Measurements from ENCODE around the gene SIK2. TPM values are rescaled to one million over a fixed set of nuclear protein-coding genes. Genes with fewer than 3 reads are reported as not detected.
"Not testable (repeated sequence)": the region's sequence is repeated elsewhere in the genome, so short reads cannot be mapped to it uniquely, and the experiment has no call there.

The SIK2 gene
- total RNA-seq, 1 donor from 2014 or later = 9.9 TPM

DNA sequence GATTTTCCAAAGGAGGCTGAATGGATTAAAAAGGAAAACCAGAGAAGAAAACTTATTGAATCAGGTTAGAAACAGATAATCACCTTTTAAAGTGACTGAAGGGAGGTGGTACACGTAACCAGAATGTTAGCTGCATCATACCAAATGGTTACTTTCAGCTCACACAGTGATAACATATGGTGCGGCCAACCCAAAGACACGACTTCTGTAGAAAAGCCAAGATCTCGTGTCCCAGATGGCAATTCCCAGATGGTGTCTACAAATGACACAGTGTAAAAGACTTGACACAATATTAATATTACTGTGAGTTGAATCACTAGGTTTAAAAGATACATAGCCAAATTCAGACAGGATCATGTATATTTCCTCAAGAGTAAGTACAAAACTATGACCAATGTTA lies 158.8 kb downstream of the SIK2 start:
- Mint-ChIP-seq H3K9me3 (no peaks in the 10 kb centered on the region), H3K4me3 (ENCODE audit: low read depth) (no peak overlapping the region), H3K36me3 (ENCODE audit: low read depth) (peaks cover 84% of the 10 kb centered on the region), H3K27me3 (ENCODE audit: low read depth) (no peaks in the 10 kb centered on the region), H3K4me1 (ENCODE audit: low read depth) (peaks cover 21% of the 10 kb centered on the region), H3K27ac (no peak overlapping the region)
- DNase-seq (ENCODE audit: low spot score) = no peak
- intact Hi-C loops (cut with micrococcal nuclease) = loop anchor here (10.0 kb wide), 1 partner anchor 386 kb away; the partner anchor contains the start of gene POU2AF1

DNA sequence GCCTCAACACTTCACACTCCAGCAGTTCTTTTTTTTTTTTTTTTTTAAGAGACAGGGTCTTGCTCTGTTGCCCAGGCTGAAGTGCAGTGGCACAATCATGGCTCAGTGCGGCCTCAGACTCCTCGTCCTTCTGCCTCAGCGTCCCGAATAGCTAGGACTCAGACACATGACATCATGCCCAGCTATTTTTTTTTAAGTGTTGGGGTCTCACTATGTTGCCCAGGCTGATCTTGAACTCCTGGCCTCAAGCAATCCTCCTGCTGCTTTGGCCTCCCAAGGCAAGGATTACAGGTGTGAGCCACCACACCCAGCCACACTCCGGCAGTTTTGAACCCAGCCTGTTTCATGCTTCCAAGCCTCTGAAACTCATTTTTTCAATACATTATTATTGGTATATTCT lies 160.3 kb downstream of the SIK2 start:
- Mint-ChIP-seq H3K36me3 (ENCODE audit: low read depth) (peaks cover 70% of the 10 kb centered on the region), H3K27ac (no peak overlapping the region), H3K27me3 (ENCODE audit: low read depth) (no peaks in the 10 kb centered on the region), H3K9me3 (no peaks in the 10 kb centered on the region), H3K4me1 (ENCODE audit: low read depth) (peaks cover 26% of the 10 kb centered on the region), H3K4me3 (ENCODE audit: low read depth) (no peak overlapping the region)
- no peak for DNase-seq (ENCODE audit: low spot score)
- intact Hi-C loops (cut with micrococcal nuclease) = loop anchor here (10.0 kb wide), 1 partner anchor 388 kb away; the partner anchor contains the start of gene POU2AF1

DNA sequence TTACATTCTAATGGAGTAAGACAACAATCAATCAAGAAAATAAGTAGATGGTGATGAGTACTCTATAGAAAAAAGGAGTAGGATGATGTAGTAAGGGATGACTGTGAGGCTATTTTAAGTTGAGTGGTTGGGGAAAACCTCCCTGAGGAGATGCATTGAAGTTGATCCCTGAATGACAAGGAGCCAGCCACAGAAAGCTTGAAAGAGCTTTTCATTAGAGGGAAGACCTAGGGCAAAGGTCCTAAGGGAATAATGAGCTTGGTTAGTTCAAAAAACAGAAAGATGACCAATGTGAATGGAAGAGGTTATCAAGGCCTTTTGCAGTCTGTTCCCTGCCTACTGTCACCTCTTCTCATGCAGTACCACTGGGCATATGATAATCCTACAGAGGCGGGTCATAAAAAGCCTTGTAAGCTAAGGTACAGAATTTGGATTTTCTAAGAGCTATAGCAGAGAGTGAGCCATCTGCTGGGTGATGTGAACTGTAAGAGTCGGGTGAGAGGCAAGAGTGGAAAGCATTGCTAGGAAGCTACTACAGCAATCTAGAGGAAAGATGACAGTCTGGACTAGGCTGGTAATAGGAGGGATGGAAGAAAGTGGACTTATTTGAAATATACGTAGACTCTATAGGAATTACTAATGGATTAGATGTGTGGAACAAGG lies 160.9 kb downstream of the SIK2 start:
- no peak overlapping the region for H3K4me3 Mint-ChIP-seq (ENCODE audit: low read depth)

DNA sequence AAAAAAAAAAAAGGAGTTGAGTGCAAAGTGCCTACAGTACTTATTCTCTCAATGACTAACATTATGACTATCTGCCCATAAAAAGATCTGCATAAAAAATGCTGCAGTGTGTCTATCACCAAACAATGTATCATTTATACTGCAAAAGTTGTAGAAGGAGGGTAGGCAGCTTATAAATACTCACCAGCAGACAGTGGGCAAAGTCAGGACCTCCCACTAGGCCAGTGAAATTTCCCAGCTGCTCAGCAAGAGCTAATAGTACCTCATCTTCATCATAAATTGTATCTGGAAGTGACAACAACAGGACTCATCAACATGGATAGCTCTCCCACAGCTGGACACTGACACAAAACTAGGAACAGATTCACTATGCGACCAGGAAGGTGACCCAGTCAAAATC lies 162.4 kb downstream of the SIK2 start:
- intact Hi-C loops (cut with micrococcal nuclease) = loop anchor here (5.0 to 10.0 kb wide), 2 partner anchors 308 to 390 kb away; partner anchors contain the start of genes NKAPD1, PIH1D2 and POU2AF1
- peaks cover 51% of the 10 kb centered on the region for H3K36me3 Mint-ChIP-seq (ENCODE audit: low read depth)

More for the DNA sequence above, 160.9 kb downstream of the SIK2 start:
- no peaks in the 10 kb centered on the region for H3K27me3 Mint-ChIP-seq (ENCODE audit: low read depth)
- no peak for DNase-seq (ENCODE audit: low spot score)
- H3K9me3 Mint-ChIP-seq = no peaks in the 10 kb centered on the region
- intact Hi-C loops (cut with micrococcal nuclease) = loop anchor here (10.0 kb wide), 1 partner anchor 388 kb away; the partner anchor contains the start of gene POU2AF1
- H3K4me1 Mint-ChIP-seq (ENCODE audit: low read depth) = peaks cover 26% of the 10 kb centered on the region
- no peak overlapping the region for H3K27ac Mint-ChIP-seq
- peaks cover 65% of the 10 kb centered on the region for H3K36me3 Mint-ChIP-seq (ENCODE audit: low read depth)

DNA sequence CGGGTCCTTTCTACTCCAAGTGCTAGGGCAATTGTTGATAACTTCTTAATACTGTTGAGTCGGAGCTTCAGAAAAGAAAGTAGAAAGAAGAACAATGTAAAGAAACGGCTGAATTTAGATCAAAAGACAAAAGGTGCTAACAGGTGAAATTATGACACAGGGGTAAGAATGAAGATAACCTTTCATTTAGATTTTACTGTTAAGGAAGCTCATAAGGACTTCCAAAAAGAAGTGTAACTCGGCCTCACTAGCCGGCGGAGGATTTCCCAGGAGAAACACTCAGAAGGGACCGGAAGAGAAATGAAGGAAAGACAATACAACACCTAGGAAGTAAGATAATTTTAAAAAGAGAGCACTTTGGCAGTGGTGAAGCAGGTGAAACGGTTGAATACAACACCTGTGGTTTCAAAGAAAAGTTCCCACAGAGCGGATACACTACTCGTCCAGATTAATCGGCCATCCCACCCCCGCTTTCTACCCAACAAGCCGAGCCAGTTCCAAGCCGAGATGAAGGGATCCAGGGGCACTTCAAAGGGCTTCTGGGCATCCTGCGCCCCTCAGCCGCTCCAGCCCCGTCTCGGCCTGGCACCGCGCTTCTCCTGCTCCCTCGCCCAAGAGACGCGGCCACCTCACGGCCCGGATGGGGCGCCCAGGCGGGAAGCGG lies 163.2 kb downstream of the SIK2 start:
- intact Hi-C loops (cut with micrococcal nuclease) = loop anchor here (5.0 to 10.0 kb wide), 2 partner anchors 307 to 391 kb away; partner anchors contain the start of genes NKAPD1, PIH1D2 and POU2AF1
- peaks cover 26% of the 10 kb centered on the region for H3K4me1 Mint-ChIP-seq (ENCODE audit: low read depth)
- peaks cover 45% of the 10 kb centered on the region for H3K36me3 Mint-ChIP-seq (ENCODE audit: low read depth)
- H3K27ac Mint-ChIP-seq = peak overlapping the region; percentile 98
- no peaks in the 10 kb centered on the region for H3K27me3 Mint-ChIP-seq (ENCODE audit: low read depth)
- peak overlapping the region; percentile 98 for H3K4me3 Mint-ChIP-seq (ENCODE audit: low read depth)
- no peaks in the 10 kb centered on the region for H3K9me3 Mint-ChIP-seq
- no peak for DNase-seq (ENCODE audit: low spot score)

More for the DNA sequence above, 162.4 kb downstream of the SIK2 start:
- no peaks in the 10 kb centered on the region for H3K27me3 Mint-ChIP-seq (ENCODE audit: low read depth)
- DNase-seq (ENCODE audit: low spot score) = no peak
- peaks cover 26% of the 10 kb centered on the region for H3K4me1 Mint-ChIP-seq (ENCODE audit: low read depth)
- peak overlapping the region; percentile 98 for H3K4me3 Mint-ChIP-seq (ENCODE audit: low read depth)
- peak overlapping the region; percentile 4 for H3K27ac Mint-ChIP-seq
- H3K9me3 Mint-ChIP-seq = no peaks in the 10 kb centered on the region

DNA sequence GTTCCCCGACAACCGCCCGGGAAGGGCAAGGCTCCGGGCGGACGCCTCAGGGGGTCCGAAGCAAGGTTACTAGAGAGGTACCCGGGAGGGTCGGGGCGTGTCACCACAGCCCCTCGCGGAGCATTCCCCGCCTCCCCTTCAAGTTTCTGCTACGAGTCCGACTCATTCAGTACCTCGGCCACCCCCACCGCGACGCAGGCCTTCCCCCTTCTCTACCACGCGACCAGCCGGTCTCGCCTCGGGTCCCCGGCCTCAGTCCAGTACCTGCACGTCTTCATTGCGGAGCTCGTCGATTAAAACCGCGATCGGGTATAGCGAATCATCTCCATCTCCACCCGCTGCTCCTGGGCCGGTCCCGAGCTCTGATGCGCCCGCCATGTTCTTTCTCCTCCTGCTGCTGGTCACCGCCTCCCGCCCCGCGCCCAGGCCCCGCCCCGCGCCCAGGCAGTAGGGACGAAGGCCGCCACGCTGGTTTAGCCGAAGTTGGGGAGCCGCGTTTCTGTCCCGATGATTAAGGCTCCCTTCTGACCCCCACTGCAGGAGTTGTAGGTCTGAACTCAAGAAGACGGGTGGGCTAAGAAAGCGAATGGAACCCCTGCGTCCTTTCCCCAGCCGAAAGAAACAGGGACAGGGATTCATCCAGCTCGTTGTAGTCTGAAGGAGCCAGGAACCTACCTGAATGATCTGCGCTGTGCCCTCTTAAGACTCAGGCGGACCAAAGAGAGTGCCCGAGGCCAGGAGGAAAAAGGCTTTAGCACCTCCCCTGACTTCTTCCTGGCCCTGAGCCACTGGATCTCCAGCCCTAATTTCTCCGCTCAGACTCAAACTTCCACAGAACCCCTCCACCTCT lies 164.0 kb downstream of the SIK2 start, which contains the start of gene PPP2R1B:
Gene PPP2R1B, minus strand, starts transcription at position 406 of the 850 bp plus-strand sequence. Its CDS starts 28 bp downstream, at position 378.
- peak; percentile 66 for DNase-seq (ENCODE audit: low spot score)
- Mint-ChIP-seq H3K27ac (peak within 1 kb of the TSS; percentile 98), H3K9me3 (no peaks in the 10 kb centered on the region), H3K4me3 (ENCODE audit: low read depth) (peak within 1 kb of the TSS; percentile 98), H3K36me3 (ENCODE audit: low read depth) (peaks cover 38% of the 10 kb centered on the region), H3K4me1 (ENCODE audit: low read depth) (peaks cover 26% of the 10 kb centered on the region), H3K27me3 (ENCODE audit: low read depth) (no peaks in the 10 kb centered on the region)
- intact Hi-C loops (cut with micrococcal nuclease) = loop anchor here (1.0 to 10.0 kb wide), 3 partner anchors 164 to 391 kb away; partner anchors contain the start of genes NKAPD1, PIH1D2, POU2AF1 and SIK2

DNA sequence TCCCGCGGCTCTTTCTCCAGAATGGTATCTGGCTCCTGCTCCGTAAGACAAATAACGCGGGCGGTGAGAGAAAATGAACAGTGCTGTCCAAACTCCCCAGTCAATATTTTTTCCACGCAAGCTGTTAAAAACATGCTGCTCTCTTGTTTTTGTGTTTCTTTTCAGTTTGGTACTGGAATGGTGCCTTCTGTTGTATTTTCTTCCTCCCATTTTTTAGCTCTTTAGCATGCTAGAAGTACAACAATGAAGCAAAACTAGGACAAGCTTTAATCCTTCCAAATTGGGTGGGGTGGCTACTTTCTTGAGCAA lies 164.5 kb downstream of the SIK2 start:
- no peaks in the 10 kb centered on the region for H3K9me3 Mint-ChIP-seq
- H3K4me1 Mint-ChIP-seq (ENCODE audit: low read depth) = peaks cover 26% of the 10 kb centered on the region
- peaks cover 34% of the 10 kb centered on the region for H3K36me3 Mint-ChIP-seq (ENCODE audit: low read depth)
- H3K27ac Mint-ChIP-seq = peak overlapping the region; percentile 98
- intact Hi-C loops (cut with micrococcal nuclease) = loop anchor here (1.0 to 10.0 kb wide), 3 partner anchors 164 to 392 kb away; partner anchors contain the start of genes NKAPD1, PIH1D2, POU2AF1 and SIK2
- DNase-seq (ENCODE audit: low spot score) = no peak
- H3K4me3 Mint-ChIP-seq (ENCODE audit: low read depth) = peak overlapping the region; percentile 98
- H3K27me3 Mint-ChIP-seq (ENCODE audit: low read depth) = no peaks in the 10 kb centered on the region

DNA sequence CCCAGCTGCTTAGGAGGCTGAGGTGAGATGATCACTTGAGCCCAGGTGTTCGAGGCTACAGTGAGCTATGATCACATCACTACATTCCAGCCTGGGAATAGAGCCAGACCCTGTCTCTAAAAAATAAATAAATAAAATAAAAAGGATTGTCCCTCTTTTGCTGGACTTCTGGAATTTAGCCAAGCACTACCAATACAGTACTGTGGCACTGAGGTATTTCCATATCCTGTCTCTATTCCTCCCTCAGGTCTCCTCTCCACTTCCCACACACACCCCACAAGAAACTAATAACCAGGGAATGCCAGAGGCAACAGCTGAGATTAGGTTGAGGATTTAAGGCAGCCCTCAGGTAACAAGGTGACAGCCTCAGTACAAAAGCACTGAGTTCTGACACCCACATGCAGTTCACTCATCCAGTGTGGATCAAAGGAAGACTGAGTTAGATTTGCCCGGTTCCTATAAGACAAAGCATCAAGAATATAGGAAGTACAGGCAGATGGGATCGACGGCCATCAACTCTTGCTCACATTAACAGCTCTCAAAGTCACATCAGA lies 168.4 kb downstream of the SIK2 start:
- Mint-ChIP-seq H3K9me3 (no peaks in the 10 kb centered on the region), H3K36me3 (ENCODE audit: low read depth) (peaks cover 2% of the 10 kb centered on the region), H3K27me3 (ENCODE audit: low read depth) (no peaks in the 10 kb centered on the region), H3K27ac (no peak overlapping the region), H3K4me1 (ENCODE audit: low read depth) (peaks cover 5% of the 10 kb centered on the region), H3K4me3 (ENCODE audit: low read depth) (no peak overlapping the region)
- DNase-seq (ENCODE audit: low spot score) = no peak
- intact Hi-C loops (cut with micrococcal nuclease) = no loop called here

DNA sequence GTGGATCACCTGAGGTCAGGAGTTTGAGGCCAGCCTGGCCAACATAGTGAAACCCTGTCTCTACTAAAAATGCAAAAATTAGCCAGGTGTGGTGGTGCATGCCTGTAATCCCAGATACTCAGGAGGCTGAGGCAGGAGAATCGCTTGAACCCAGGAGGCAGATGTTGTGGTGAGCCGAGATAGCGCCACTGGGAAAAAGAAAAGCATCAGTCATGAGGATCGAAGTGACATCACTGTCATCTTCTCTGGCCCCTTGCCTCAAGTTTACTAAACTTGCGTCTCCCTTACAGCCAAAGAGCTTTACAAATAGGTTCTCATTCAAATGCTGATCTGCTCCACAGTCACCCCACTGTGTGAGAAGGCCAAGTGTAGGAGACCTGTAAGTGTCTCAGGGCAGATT lies 169.0 kb downstream of the SIK2 start:
- H3K9me3 Mint-ChIP-seq; H3K4me3 Mint-ChIP-seq (ENCODE audit: low read depth); H3K27ac Mint-ChIP-seq; intact Hi-C loops (cut with micrococcal nuclease); DNase-seq (ENCODE audit: low spot score); H3K27me3 Mint-ChIP-seq (ENCODE audit: low read depth); H3K4me1 Mint-ChIP-seq (ENCODE audit: low read depth); H3K36me3 Mint-ChIP-seq (ENCODE audit: low read depth): not testable (repeated sequence)

DNA sequence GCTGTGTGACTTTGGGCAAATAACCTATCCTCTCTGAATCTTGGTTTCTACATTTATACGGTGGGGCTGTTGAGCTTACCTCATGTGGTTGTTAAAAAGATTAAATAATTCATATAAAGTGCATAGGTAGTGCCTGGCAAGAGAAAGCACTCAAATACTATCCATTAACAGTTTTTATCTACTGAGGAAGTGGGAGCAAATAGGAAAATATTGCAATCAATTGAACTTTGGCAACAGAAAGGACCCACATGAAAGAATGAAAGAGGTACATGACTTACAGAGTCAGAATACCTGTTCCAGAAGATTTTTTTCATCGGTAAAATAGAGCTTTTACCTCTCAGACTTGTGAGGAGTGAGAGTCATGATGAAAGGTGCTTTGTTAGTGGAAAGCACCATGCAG lies 170.3 kb downstream of the SIK2 start:
- H3K4me1 Mint-ChIP-seq (ENCODE audit: low read depth) = peaks cover 3% of the 10 kb centered on the region
- H3K36me3 Mint-ChIP-seq (ENCODE audit: low read depth) = no peaks in the 10 kb centered on the region
- intact Hi-C loops (cut with micrococcal nuclease) = no loop called here
- H3K4me3 Mint-ChIP-seq (ENCODE audit: low read depth) = no peak overlapping the region
- no peak overlapping the region for H3K27ac Mint-ChIP-seq
- no peaks in the 10 kb centered on the region for H3K9me3 Mint-ChIP-seq
- H3K27me3 Mint-ChIP-seq (ENCODE audit: low read depth) = no peaks in the 10 kb centered on the region
- no peak for DNase-seq (ENCODE audit: low spot score)

DNA sequence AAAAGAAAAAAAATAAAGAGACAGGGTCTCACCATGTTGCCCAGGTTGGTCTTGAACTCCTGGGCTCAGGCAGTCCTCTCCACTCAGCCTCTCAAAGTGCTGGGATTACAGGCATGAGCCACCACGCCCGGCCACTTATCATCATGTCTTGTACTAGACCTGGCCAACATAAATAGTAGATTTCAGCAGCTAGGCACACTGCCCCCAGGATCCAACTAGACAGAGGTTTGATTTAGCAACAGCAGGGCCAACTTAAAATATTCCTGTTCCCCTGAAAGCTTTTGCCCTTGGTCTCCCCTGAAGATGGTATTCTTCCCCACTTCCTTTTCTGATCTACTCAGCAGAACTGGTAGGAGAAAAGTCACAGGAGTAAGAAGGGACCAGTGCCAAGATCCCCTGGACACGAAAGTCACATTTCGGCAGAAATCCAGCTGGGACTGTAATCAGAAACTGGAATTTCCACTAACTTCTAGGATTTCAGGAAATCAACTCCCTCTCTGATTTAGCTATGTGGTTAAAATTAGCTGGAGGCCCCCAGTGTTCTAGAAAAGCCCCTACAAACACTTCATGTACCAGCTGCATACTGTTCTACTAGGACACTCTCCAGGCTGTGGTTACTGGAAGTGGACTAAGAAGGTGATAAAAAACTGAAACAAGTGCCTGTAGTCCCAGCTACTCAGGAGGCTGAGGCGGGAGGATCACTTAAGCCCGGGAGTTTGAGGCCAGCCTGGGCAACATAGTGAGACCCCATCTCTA lies 172.9 kb downstream of the SIK2 start:
- DNase-seq (ENCODE audit: low spot score) = no peak
- Mint-ChIP-seq H3K27me3 (ENCODE audit: low read depth) (no peaks in the 10 kb centered on the region), H3K9me3 (no peaks in the 10 kb centered on the region), H3K36me3 (ENCODE audit: low read depth) (no peaks in the 10 kb centered on the region), H3K27ac (no peak overlapping the region), H3K4me3 (ENCODE audit: low read depth) (no peak overlapping the region), H3K4me1 (ENCODE audit: low read depth) (peaks cover 3% of the 10 kb centered on the region)
- intact Hi-C loops (cut with micrococcal nuclease) = loop anchor here (5.0 kb wide), 1 partner anchor 318 kb away; no protein-coding TSS in a partner anchor

Data from activated T-helper 2 cell treated with anti-CD3 and anti-CD28 coated beads, Interferon-gamma antibody, Interleukin-2, Interleukin-4, amounts not matched to agents 10 μg/mL and 5 μg/mL and 100 μg/mL, durations not matched to agents 14 hours and 24 hours and 36 hours (primary cell).